ENCODE measurements around the gene JMJD7.

Gene JMJD7

GRCh38 chr15:41809526-41810220 lies 18.2 kb upstream of the JMJD7 start:
- Mint-ChIP-seq H3K4me1 (peaks cover 3% of the 10 kb centered on the region), H3K36me3 (ENCODE audit: low read depth) (no peaks in the 10 kb centered on the region), H3K27me3 (ENCODE audit: low read depth) (no peaks in the 10 kb centered on the region), H3K4me3 (no peak overlapping the region), H3K27ac (no peak overlapping the region), H3K9me3 (no peaks in the 10 kb centered on the region)
- no peak for TF ChIP-seq CTCF (IDR thresholded peaks at IDR 0.05; ENCODE audit: unreplicated experiment in 3 of 3)

- no peaks in the 10 kb centered on the region for H3K9me3 Mint-ChIP-seq
- TF ChIP-seq CTCF (IDR thresholded peaks at IDR 0.05; ENCODE audit: unreplicated experiment in 3 of 3), result no peak
- no peak overlapping the region for H3K27ac Mint-ChIP-seq
- H3K4me1 Mint-ChIP-seq, result no peaks in the 10 kb centered on the region
- no peak overlapping the region for H3K4me3 Mint-ChIP-seq
- H3K27me3 Mint-ChIP-seq (ENCODE audit: low read depth), result no peaks in the 10 kb centered on the region
- H3K36me3 Mint-ChIP-seq (ENCODE audit: low read depth), result no peaks in the 10 kb centered on the region
These were observed 17.1 kb upstream of the JMJD7 start for GRCh38 chr15:41810651-41811431.

GRCh38 chr15:41811432-41812195 lies 16.3 kb upstream of the JMJD7 start:
- H3K27me3 Mint-ChIP-seq (ENCODE audit: low read depth), result no peaks in the 10 kb centered on the region
- no peak overlapping the region for H3K27ac Mint-ChIP-seq
- TF ChIP-seq CTCF (IDR thresholded peaks at IDR 0.05; ENCODE audit: unreplicated experiment in 3 of 3), result peak; percentile 84 to 89 (median 87)
- H3K4me3 Mint-ChIP-seq, result no peak overlapping the region
- H3K4me1 Mint-ChIP-seq, result no peaks in the 10 kb centered on the region
- peaks cover 4% of the 10 kb centered on the region for H3K36me3 Mint-ChIP-seq (ENCODE audit: low read depth)
- no peaks in the 10 kb centered on the region for H3K9me3 Mint-ChIP-seq

- H3K27ac Mint-ChIP-seq, result no peak overlapping the region
- H3K27me3 Mint-ChIP-seq (ENCODE audit: low read depth), result no peaks in the 10 kb centered on the region
- no peak overlapping the region for H3K4me3 Mint-ChIP-seq
- no peaks in the 10 kb centered on the region for H3K9me3 Mint-ChIP-seq
- TF ChIP-seq CTCF (IDR thresholded peaks at IDR 0.05; ENCODE audit: unreplicated experiment in 3 of 3), result no peak
- H3K36me3 Mint-ChIP-seq (ENCODE audit: low read depth), result peaks cover 16% of the 10 kb centered on the region
- no peaks in the 10 kb centered on the region for H3K4me1 Mint-ChIP-seq
These were observed 15.0 kb upstream of the JMJD7 start for GRCh38 chr15:41812820-41813375.

- Mint-ChIP-seq H3K36me3 (ENCODE audit: low read depth) (peaks cover 20% of the 10 kb centered on the region), H3K27ac (no peak overlapping the region), H3K27me3 (ENCODE audit: low read depth) (no peaks in the 10 kb centered on the region), H3K4me1 (no peaks in the 10 kb centered on the region), H3K4me3 (no peak overlapping the region), H3K9me3 (no peaks in the 10 kb centered on the region)
- no peak for TF ChIP-seq CTCF (IDR thresholded peaks at IDR 0.05; ENCODE audit: unreplicated experiment in 3 of 3)
These were observed 14.5 kb upstream of the JMJD7 start for GRCh38 chr15:41813426-41813825.

Data from nephron (organoid).